Activated effector memory CD4-positive, alpha-beta T cell treated with anti-CD3 and anti-CD28 coated beads, Interleukin-2, amount 50 U/mL, for 16 hours (primary cell): ENCODE data around the gene HSD11B1L.
"Not testable (repeated sequence)": the region's sequence is repeated elsewhere in the genome, so short reads cannot be mapped to it uniquely, and the experiment has no call there.

Experiments used
- DNase-seq: peaks from one replicate; pipeline ENCODE4 v3.0.0-alpha.2; 2020

The HSD11B1L gene

GRCh38 chr19:5703819-5704818 lies 23.3 kb downstream of the HSD11B1L start:
- DNase-seq, result no peak

DNA sequence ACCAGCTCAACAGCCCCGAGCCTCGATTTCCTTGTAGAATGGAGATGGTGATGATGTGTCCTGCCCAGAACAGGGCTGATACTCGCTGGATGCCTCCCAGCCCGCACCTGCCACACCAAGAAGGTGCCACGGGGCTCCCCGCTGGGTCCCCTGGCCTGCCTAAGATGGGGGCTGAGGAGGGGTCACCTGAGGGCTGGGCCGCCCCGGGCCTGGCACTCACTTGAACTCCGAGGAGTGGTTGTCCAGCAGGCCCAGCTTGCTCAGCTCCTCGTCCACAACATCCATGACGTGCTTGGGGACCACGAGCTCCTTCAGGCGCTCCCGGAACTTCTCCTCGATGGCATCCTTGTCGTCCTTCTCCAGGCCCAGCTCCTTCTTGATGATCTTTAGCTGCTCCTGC lies 24.7 kb downstream of the HSD11B1L start:
- DNase-seq, result no peak

DNA sequence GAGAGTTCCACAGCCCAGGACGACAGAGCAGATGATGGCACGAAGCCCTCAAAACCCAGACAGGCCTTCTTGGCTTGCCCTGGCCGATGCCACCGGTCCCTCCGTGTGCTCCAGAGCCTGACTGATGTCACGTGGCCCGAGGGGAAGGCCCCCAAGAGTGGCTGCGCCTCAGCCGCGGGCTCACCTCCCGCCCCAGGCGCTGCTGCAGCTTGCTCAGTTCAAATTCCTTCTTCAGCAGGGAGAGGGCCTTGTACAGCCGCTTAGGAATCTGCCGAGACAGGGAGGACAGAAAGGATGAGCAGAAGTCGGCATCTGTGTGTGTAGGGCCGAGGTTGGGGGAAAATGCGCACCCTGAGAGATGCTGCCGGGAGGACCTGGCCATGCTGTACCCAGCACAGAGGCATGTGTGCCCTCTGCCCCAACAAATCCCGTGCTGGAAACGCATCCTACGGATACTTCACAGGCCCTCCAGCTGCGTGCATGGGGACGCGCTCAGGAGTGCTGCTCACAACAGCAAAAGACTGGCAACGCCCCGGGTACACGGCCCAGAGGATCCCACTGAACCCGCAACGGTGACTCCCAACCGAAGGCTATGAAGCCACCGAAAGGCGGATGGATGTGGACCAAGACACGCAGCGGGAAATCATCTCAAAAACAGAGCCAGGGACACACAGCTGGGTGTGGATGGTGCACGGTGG lies 26.2 kb downstream of the HSD11B1L start:
- no peak for DNase-seq

GRCh38 chr19:5707576-5708575 lies 27.0 kb downstream of the HSD11B1L start:
- no peak for DNase-seq

- DNase-seq, result no peak
These were observed 30.2 kb downstream of the HSD11B1L start for GRCh38 chr19:5711025-5711424.

DNA sequence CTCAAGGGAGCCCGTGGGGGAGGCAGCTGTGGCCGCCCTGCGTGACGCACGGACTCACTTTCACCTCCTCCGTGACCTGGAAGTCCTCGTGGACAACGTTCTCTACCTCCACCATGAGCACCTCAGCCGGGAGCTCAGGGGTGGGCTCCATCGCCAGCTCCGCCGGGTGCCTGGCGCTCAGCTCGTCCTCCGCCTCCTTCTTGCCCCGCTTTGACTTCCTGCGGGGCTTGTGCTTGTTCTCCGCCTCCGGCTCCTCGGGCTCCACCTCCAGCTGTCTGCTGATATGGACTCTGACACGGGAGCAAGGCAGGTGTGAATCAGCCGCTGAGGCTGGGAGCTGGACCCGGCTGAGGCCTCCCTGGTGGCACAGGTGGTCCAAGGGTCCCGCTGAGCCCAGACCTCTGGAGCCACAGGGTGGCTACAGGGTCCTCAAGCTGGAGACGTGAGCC lies 30.9 kb downstream of the HSD11B1L start:
- no peak for DNase-seq

GRCh38 chr19:5713228-5713627 lies 32.4 kb downstream of the HSD11B1L start:
- no peak for DNase-seq

DNA sequence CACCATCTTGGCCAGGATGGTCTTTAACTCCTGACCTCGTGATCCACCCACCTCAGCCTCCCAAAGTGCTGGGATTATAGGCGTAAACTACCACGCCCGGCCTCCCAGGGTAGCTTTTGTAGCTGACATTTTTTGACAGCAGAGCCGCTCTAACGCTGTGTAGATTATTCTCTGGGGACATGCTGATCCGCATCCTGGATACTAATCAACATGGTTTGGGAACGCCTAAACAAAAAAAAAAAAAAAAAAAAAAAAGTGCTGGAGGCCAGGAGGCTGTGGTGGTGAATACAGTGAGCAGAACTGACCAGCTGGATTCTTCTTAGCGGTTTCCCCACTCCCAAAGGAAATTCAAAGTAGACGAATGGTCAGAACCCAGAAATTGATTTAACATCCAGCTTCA lies 34.0 kb downstream of the HSD11B1L start:
- no peak for DNase-seq

DNA sequence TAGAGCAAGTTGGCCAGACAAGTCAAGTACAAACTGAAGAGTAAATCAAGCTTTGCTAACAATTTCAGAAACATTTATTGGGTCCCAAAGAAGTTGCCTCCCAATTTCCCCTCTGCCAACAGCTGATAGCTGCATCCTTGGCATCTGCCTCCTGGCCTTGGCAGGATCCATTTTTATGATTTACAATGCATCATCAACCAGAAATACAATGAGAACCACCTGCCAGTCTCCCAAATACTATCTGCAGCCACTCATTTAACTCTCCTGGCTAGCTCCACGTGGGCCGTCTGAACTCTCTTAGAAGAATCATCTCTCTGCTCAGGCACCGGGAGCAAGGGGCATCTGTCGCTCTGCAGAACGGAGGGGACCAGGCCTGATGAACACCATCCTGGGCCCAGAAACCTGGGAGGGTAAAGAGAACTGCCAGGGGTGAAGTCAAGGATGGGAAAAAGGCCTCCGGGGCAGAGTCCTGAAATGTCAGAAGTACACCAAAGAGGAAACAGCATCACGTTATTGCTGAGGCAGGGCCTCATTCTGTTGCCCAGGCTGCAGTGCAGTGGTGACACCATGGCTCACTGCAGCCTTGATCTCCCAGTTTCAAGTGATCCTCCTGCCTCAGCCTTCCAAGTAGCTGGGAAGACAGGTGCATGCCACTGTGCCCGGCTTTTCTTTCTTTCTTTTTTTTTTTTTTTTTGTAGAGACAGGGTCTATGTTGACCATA lies 36.5 kb downstream of the HSD11B1L start:
- no peak for DNase-seq

DNA sequence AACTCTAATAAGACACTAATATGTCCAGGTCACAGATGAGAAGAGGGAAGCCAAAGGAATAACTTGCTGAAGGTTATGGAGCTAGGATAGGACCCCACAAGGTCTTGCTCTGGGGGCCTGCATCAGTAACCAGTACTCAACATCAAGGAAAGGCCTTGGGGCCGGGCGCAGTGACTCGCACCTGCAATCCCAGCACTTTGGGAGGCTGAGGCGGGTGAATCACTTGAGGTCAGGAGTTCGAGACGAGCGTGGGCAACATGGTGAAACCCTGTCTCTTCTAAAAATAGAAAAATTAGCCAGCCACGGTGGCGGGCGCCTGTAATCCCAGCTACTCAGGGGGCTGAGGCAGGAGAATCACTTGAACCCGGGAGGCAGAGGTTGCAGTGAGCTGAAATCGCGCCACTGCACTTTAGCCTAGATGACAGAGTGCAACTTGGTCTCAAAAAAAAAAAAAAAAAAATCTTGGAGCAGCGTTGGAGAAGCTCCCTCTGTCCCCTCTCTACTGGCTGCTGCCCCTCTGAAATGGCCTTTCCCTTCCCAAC lies 37.3 kb downstream of the HSD11B1L start:
- peak; percentile 85 for DNase-seq

DNA sequence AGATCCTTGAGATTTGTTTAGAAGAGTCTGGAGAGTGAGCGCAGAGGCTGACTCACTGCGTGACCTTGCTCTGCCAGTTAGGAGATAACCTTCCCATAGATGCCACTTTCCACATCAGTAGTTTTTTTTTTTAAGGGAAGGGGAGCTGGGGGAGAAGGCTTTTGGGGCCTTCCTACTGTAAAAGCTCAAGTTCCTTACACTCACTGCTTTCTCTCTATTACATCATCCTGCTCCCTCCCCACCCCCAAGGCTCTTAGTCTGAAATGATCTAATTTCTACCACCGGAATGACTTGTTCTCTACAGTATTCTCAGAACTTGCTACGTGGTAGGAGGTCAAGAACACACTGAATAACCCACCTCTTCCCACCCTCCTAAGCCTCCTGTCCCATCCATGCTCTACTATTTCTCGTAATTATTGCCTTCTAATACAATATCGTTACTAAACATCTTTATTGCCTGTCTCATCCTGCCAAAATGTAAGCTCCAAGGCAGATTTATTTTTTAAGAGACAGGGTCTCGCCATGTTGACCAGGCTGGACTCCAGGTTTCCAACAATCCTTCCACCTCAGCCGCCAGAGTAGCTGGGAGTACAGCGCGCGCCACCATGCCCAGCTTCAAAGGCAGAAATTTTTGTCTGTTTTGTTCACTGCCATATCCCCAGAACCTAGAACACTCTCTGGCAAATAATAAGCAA lies 37.9 kb downstream of the HSD11B1L start:
- peak; percentile 78 for DNase-seq

- no peak for DNase-seq
These were observed 38.6 kb downstream of the HSD11B1L start for GRCh38 chr19:5719274-5719960.

DNA sequence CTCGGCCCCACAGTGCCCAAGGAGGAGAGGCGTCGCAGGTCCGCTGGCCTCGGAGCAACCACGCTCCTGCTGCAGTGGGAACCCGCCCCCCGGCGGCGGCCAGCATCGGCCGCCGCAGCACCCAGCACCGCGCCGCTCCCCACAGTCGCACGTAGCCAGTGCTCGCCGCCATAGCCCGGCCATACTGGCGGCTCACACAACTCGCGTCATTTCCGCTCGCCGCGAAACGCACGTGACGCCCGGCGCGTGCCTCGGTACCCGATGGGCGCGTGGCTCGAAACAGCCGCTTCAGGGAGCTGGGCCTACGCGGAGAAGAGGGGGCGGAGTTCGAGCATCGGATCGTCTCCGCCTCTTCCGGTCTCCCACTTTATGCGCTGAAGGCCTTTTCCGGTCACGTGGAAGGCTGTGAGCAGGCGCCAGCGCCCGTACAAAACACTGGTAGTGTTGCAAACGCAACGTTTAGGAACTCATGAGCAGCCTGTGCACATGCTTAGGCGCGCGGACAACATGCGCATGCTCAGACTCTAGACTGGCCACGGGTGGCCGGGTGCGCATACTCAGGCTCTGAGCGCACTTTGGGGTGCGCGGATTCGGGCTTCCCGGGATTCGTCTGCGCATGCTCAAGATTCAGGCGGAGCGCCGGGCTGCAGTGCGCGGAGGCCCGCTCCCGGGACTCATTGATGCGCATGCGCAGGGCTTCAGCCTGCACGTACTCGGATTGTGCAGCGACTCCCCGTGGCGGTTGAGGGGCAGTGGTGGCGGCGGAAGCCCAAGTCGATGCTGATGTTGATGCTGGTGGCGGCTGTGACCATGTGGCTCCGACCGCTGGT lies 39.3 kb downstream of the HSD11B1L start, which contains the start of the genes CATSPERD and LONP1:
TSS of gene CATSPERD (plus strand) at position 677 of the 830 bp plus-strand sequence. CDS start at position 778, 101 bp downstream.
TSS of gene LONP1 (minus strand) at position 186 of the 830 bp plus-strand sequence. CDS start at position 172, 14 bp downstream.
- DNase-seq, result peak; percentile 99

GRCh38 chr19:5727453-5728050 lies 46.7 kb downstream of the HSD11B1L start:
- no peak for DNase-seq

GRCh38 chr19:5733172-5733571 lies 52.3 kb downstream of the HSD11B1L start:
- not testable (repeated sequence) for DNase-seq
